ENCODE results near the gene IKBKG. TPM values are rescaled to one million over a fixed set of nuclear protein-coding genes. Genes with fewer than 3 reads are reported as not detected.

The IKBKG gene
- total and polyA plus RNA-seq, 2 of the 8 experiments (the other 6 are each of a cell fraction or from before 2014, with no cell fraction given): 17.5 to 18.1 TPM

DNA sequence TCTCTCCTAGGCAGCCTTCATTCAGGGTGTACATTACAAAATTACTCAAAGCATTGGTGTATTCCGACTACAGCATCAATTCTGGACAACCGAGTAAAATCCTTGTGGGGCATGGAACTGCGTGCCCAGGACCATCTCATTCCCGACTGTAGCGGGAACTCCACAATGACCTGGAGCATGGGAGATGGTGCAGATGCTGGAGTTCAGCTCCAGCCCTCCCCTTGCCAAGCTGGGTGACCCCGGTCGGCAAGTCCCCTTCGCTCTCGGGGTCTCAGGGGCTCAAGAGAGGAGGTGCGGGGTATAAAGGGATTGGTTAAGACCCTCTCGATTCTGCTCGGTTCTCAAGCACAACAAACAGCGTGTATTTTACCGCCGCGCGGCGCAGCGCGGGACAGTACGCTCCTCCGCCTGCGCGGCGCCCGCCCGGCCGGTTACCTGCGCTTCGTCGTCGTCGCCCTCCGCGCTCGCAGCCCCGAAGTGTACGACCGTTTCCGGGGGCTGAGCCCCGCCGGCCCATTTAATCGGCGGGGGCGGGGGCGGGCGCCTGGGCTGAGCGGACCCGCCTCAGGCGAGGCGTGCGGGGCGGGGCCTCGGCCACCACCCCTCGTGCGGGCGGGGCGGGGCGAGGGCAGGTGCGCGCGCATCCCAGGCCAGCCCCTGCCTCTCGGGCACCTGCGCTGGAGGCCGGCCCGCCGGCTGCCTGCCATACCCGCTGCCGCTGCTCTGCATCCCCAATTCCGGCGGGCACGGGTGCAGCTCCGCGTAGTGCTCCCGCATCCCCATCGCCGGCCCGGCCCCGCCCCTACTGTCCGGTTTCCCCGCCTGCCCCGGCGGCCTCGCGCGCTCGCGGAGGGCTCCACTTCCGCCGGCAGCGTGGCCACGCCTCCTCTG lies 821 bp upstream of the IKBKG start, which contains the start of gene G6PD (continued):
- no peak for TF ChIP-seq SIN3A (conservative IDR thresholded peaks at IDR 0.05 in 1 of 2, IDR thresholded peaks at IDR 0.05 in 1 of 2; ENCODE audit: low read depth in 1 of 2, low read length in 2 of 2)
- TF ChIP-seq SIRT6 (IDR thresholded peaks at IDR 0.05; ENCODE audit: low read length): no peak
- TF ChIP-seq, protein P1, sequence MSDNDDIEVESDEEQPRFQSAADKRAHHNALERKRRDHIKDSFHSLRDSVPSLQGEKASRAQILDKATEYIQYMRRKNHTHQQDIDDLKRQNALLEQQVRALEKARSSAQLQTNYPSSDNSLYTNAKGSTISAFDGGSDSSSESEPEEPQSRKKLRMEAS (IDR thresholded peaks at IDR 0.05): no peak
- TF ChIP-seq BACH1 (IDR thresholded peaks at IDR 0.05; ENCODE audit: low read length): peak; percentile 12; the same call in 1 of the 2 replicates
- TF ChIP-seq CHD2 (IDR thresholded peaks at IDR 0.05; ENCODE audit: low read length): no peak; the same call in 1 of the 2 replicates
- TF ChIP-seq CTBP2 (IDR thresholded peaks at IDR 0.05; ENCODE audit: borderline replicate concordance, insufficient read depth, insufficient read length, low read length): no peak
- TF ChIP-seq TCF12 (IDR thresholded peaks at IDR 0.05; ENCODE audit: low read depth, low read length): no peak
- TF ChIP-seq SRF (IDR thresholded peaks at IDR 0.05; ENCODE audit: low read depth, low read length): no peak
- TF ChIP-seq KDM5A (IDR thresholded peaks at IDR 0.05; ENCODE audit: low read length): no peak
- no peak for TF ChIP-seq ASH2L (IDR thresholded peaks at IDR 0.05; ENCODE audit: low read length)

All from H1 (cell line).